Renal pelvis (tissue), 12 donors: ENCODE data around the gene C1orf115. TPM values are rescaled to one million over a fixed set of nuclear protein-coding genes. Genes with fewer than 3 reads are reported as not detected.
"Not testable (repeated sequence)": the region's sequence is repeated elsewhere in the genome, so short reads cannot be mapped to it uniquely, and the experiment has no call there.

Source experiments
- DNase-seq: peaks from one replicate; pipeline ENCODE4 v3.0.0-alpha.2; 2013
- long read RNA-seq, 16 experiments: transcript quantifications; one replicate each; lab custom pipeline, GENCODE V29; 2026
- polyA plus RNA-seq, 3 donors: library from polyadenylated mRNA; unstranded; fragments of 120-200 nt; gene quantifications; one replicate each; pipeline ENCODE4 v1.2.1, GENCODE V29; 2013; ENCODE audit not compliant: insufficient read length in 3 of 3

Gene C1orf115, protein sequence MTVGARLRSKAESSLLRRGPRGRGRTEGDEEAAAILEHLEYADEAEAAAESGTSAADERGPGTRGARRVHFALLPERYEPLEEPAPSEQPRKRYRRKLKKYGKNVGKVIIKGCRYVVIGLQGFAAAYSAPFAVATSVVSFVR
- 10 to 100 TPM; 25.6 to 29.9 (median 28.3) TPM for polyA plus RNA-seq
- long read RNA-seq, donor 1, transcript C1orf115-201 (2 exons, 3,413 nt), result major isoform, 9 of 9 reads
- long read RNA-seq, donor 1, partial matches to known transcripts, result 0 of 9 reads
- long read RNA-seq, donor 1, other reads (novel, unspliced or antisense), result 0 of 9 reads
- long read RNA-seq, donor 2, transcript C1orf115-201 (2 exons, 3,413 nt), result major isoform, 13 of 13 reads
- long read RNA-seq, donor 2, partial matches to known transcripts, result 0 of 13 reads
- long read RNA-seq, donor 2, other reads (novel, unspliced or antisense), result 0 of 13 reads
- long read RNA-seq, donor 3, transcript C1orf115-201 (2 exons, 3,413 nt), result major isoform, 11 of 11 reads
- long read RNA-seq, donor 3, partial matches to known transcripts, result 0 of 11 reads
- long read RNA-seq, donor 3, other reads (novel, unspliced or antisense), result 0 of 11 reads
- long read RNA-seq, donor 4, transcript C1orf115-201 (2 exons, 3,413 nt), result major isoform, 9 of 9 reads
- long read RNA-seq, donor 4, partial matches to known transcripts, result 0 of 9 reads
- long read RNA-seq, donor 4, other reads (novel, unspliced or antisense), result 0 of 9 reads
- long read RNA-seq, donor 5, transcript C1orf115-201 (2 exons, 3,413 nt), result major isoform, 15 of 15 reads
- long read RNA-seq, donor 5, partial matches to known transcripts, result 0 of 15 reads
- long read RNA-seq, donor 5, other reads (novel, unspliced or antisense), result 0 of 15 reads
- long read RNA-seq, donor 6, transcript C1orf115-201 (2 exons, 3,413 nt), result major isoform, 14 of 14 reads
- long read RNA-seq, donor 6, partial matches to known transcripts, result 0 of 14 reads
- long read RNA-seq, donor 6, other reads (novel, unspliced or antisense), result 0 of 14 reads
- long read RNA-seq, donor 7, transcript C1orf115-201 (2 exons, 3,413 nt), result major isoform, 16 of 16 reads
- long read RNA-seq, donor 7, partial matches to known transcripts, result 0 of 16 reads
- long read RNA-seq, donor 7, other reads (novel, unspliced or antisense), result 0 of 16 reads
- long read RNA-seq, donor 8, partial matches to known transcripts, result 0 of 1 reads
- long read RNA-seq, donor 8, other reads (novel, unspliced or antisense), result 0 of 1 reads
- long read RNA-seq, donor 9, transcript C1orf115-201 (2 exons, 3,413 nt), result major isoform, 19 of 19 reads
- long read RNA-seq, donor 9, partial matches to known transcripts, result 0 of 19 reads
- long read RNA-seq, donor 9, other reads (novel, unspliced or antisense), result 0 of 19 reads
- long read RNA-seq, donor 10, transcript C1orf115-201 (2 exons, 3,413 nt), result major isoform, 13 of 13 reads
- long read RNA-seq, donor 10, partial matches to known transcripts, result 0 of 13 reads
- long read RNA-seq, donor 10, other reads (novel, unspliced or antisense), result 0 of 13 reads
- long read RNA-seq, donor 11, transcript C1orf115-201 (2 exons, 3,413 nt), result major isoform, 7 of 16 reads
- long read RNA-seq, donor 11, partial matches to known transcripts, result 9 of 16 reads
- long read RNA-seq, donor 11, other reads (novel, unspliced or antisense), result 0 of 16 reads
- long read RNA-seq, donor 12, transcript C1orf115-201 (2 exons, 3,413 nt), result major isoform, 16 of 16 reads
- long read RNA-seq, donor 12, partial matches to known transcripts, result 0 of 16 reads
- long read RNA-seq, donor 12, other reads (novel, unspliced or antisense), result 0 of 16 reads
- long read RNA-seq, donor 13, transcript C1orf115-201 (2 exons, 3,413 nt), result major isoform, 5 of 5 reads
- long read RNA-seq, donor 13, partial matches to known transcripts, result 0 of 5 reads
- long read RNA-seq, donor 13, other reads (novel, unspliced or antisense), result 0 of 5 reads
- long read RNA-seq, donor 14, result 0 reads
- long read RNA-seq, donor 15, transcript C1orf115-201 (2 exons, 3,413 nt), result major isoform, 27 of 27 reads
- long read RNA-seq, donor 15, partial matches to known transcripts, result 0 of 27 reads
- long read RNA-seq, donor 15, other reads (novel, unspliced or antisense), result 0 of 27 reads
- long read RNA-seq, donor 16, transcript C1orf115-201 (2 exons, 3,413 nt), result major isoform, 20 of 20 reads
- long read RNA-seq, donor 16, partial matches to known transcripts, result 0 of 20 reads
- long read RNA-seq, donor 16, other reads (novel, unspliced or antisense), result 0 of 20 reads

DNA sequence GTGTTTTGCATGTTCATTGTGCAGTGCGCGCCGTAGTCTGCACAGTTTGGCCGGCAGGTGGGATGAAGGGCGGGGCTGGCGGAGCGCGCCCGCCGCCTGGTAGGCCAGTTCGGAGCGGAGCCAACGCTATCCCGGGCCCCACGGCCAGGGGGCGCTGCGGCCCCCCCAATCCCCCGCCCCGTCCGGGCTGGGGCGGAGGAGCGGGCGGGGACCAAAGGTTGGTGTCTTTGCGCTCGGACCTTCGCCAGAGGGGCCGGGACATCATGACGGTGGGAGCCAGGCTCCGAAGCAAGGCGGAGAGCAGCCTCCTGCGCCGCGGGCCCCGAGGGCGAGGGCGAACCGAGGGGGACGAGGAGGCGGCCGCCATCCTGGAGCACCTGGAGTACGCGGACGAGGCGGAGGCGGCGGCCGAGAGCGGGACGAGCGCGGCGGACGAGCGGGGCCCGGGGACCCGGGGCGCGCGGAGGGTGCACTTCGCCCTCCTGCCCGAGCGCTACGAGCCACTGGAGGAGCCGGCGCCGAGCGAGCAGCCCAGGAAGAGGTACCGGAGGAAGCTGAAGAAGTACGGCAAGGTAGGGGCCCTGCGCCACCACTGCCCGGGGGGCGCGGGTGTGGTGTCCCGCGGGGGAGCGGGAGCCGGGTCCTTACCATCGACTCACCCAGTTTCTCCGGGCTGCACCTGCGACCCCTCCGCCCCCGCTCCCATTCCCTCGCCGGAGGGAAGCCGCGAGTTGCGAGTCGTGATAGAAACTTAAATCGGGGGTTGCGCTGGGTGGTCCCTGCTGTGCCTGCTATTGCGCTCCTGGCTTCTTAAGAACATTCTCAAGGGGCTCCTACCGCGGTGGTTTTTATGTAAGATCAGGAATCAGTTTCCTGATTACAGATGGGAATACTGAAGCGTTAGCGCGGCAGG lies at the start of gene C1orf115:
Gene C1orf115 (plus strand): TSS at position 224 of the 913 bp plus-strand sequence. CDS start 40 bp downstream, at position 264.
- DNase-seq, result peak; percentile 78

DNA sequence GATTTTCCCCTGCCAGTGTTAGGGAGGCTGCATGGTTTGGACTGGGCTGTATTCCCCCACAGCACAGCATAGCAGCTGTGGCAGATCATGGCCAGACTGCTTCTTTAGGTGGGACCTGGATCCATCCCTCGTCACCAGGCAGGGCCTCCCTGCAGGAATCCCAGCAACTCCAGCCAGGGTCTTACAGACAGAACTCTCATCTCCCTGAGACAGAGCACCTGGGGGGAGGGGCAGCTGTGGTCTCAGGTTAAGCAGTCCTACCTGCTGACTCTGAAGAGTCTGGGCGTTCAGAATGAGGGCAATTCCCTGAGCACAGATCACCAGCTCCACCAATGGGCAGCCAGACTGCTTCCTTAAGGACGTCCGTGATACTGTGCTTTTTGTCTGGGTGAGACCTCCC lies 47.9 kb upstream of the C1orf115 start:
- no peak for DNase-seq

DNA sequence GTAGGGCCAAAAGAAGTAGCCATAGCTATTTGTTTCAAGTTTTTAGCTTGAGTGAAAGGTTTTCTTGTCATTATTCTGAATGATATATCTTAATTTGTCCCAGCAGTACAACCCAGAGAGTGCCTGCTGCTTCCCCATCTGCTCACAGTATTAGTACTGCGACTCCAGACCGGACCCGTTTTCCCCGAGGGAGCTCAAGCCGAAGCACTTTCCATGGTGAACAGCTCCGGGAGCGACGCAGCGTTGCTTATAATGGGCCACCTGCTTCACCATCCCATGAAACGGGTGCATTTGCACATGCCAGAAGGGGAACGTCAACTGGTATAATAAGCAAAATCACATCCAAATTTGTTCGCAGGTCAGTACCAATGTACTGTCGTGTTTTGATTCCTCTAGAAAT lies 37.2 kb upstream of the C1orf115 start:
- DNase-seq, result no peak

DNA sequence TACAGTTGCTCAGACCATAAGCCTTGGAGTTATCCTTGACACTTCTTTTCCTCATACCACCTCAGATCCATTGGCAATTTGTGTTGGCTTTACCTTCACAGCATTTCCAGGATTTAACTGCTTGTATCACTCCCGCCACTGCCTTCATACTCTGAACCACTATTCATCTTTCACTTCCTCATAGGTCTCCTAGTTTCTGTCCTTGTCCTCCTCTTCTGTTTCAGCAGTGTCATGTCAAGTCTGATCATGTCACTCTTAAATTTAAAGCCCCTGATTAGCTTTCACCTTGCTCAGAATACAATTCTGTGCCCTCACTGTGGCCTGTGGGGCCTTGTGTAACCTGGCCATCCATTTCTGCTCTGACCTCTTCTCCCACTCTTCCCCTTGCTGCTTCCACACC lies 34.7 kb upstream of the C1orf115 start:
- DNase-seq, result no peak

DNA sequence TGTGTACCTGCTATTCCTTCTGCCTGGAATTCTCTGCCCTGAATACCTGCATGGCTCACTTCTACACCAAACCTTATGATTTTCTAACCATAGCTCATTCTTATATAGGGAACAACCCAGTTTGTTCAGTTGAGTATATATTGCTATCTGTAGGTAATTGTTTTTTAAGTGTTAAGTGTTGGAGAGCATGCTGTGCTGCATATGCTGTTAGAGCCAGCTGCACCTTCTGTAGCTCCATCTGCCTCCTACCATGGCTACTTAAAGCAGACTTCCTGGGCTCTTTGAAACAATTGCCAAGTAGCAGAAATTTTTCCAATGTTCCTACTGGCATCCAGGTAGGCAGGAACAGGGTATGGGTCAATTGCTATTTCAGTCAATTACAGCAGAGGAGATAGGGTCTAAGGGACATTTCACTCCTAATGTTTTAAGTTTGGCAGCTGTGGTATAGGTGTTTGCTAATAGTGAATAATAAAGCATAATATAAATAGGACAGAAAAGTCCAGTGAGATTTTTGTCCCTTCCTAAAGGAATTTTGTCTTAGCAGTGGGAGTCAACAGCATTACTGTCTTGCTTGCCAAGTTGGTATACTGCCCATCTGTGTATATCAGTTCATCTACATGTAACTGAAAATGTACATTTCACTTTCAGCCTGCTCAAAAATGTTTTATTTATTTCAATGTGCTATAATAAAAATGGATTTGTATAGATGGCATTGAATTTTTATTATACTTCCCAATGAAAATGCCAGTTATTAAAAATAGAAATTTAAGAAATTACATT lies 34.0 kb upstream of the C1orf115 start:
- no peak for DNase-seq

DNA sequence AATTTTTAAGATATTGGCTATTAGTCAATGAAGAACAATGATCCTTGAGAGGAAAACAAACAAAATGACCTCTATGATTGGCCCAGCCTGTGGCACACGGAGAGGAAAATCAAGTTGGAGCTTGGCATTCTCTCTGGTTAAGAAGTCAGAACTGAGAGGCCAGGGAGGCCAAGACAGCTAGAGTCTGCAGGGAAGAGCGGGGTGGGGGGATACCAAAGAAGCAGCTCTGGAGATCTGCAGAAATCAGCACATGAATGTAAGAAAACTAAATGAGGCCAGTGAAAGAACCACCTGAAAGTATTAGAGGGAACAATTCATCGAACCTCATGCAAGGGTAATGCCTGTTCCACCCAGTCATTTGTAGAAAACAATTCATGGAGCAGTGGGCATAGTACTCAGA lies 23.8 kb upstream of the C1orf115 start:
- DNase-seq, result no peak

DNA sequence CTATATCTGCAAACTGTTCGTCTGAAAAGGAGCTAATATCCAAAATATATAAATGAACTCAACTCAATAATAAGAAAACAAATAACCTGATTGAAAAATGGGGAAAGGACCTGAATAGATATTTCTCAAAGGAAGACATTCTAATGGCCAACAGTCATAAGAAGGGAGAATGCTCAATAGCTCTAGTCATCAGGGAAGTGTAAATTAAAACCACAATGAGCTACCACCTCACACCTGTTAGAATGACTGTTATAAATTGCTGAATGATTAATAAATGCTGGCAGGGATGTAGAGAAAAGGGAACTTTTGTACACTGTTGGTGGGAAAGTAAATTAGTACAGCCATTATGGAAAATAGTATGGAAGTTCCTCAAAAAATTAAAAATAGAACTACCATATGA lies 21.2 kb upstream of the C1orf115 start:
- no peak for DNase-seq

DNA sequence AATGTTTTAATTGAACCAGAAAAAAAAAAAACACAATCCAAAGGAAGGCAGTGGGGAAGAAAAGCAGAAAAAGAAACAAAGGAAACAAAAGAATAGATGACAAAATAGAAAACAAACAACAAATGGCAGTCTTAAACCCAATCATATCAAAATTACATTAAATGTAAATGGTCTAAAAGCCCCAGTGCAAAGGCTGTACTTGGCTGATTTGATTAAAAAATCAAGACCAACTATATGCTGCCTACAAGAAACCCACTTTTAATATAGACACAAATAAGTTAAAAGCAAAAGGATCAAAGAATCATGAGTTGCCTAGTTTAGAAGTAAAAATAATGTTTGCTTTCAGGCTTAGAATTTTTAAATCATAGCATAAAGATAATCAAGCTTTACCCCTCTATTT lies 19.8 kb upstream of the C1orf115 start:
- DNase-seq, result no peak

DNA sequence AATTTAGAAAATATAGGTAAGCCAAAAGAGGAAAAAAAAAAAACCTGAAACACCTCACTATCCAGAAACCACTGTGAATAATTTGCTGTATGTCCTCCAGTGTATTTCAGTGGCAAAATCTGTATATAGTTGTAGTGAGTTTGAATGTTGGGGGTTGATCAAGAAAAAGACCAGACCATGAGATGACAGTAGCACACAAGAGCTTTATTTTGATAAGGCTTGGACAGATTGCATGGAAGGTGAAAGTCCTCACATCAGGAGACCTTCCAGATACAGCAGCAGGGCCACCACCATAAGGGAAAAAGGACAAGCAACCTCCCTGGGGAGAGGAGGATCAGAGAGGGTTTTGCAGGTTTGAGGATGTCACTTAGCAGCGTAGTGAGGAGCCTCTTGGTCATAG lies 16.2 kb upstream of the C1orf115 start:
- DNase-seq, result no peak

DNA sequence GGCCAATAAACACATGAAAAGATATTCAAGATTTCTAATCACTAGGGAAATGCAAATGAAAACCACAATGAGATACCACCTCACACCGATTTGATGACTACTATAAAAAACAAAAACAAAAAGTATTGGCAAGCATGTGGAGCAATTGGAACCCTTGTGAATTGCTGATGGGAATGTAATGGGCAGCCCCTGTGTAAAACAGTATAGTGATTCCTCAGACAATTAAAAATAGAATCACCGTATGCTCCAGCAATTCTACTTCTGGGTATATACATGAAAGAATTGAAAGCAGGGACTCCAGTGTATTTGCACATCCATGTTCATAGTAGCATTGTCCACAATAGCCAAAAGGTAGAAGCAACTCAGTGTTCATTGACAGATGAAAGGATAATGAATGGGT lies 12.9 kb upstream of the C1orf115 start:
- no peak for DNase-seq

DNA sequence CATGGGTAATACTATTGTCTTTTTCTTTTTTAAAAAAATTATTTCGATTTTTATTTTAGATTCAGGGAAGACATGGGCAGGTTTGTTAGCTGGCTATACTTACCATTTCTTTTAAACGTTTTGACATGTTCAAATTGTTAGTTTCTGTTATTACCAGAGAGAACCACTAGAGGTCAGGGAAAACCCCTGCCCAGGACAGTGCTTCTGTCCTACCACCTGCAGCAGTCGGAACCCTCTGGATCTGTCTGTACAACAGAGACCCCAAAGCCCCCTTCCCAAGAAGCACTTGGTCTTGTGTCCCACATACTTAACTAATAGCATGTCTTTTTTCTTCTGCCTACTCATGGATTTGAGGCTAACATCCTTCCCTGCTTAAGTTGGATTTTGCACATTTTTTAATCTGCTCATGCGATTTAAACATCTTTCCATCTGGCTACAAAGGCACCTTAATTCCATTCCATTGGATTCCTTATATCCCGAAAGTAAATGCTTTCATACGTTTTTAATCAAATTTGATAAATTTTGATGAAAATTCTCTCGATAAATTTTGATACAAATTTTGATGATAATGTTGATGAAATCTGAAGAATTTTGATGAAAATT lies 10.0 kb upstream of the C1orf115 start:
- peak; percentile 26 for DNase-seq

DNA sequence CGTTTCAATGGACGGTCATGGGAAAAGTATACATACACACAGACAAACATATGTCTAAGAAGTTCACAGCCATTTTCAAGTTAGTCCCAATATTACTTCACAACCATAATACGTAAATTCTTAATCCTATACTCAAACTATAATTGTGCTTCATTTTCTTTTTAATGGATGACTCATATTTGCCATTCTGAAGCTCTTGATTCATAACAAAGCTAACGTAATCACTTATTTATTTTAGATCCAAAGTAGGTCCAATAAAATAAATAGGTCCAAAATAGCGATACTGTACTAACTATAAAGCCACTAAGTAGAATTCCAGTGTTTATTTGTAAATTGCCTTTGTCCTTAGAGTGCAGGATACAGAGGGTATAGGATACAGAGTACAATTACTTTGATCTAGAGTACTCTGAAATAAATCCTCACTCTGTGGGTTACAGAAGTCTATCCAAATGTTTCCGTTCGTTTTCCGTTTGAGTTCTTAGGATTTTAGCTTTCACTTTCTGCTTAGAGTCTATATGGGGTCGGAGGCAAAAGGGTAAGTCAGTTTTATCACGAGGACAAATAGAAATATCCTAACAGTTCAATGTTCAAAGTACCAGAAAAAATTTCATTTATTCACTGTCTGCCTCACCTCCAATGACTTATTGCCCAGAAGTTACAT lies 8.8 kb upstream of the C1orf115 start:
- DNase-seq, result no peak

DNA sequence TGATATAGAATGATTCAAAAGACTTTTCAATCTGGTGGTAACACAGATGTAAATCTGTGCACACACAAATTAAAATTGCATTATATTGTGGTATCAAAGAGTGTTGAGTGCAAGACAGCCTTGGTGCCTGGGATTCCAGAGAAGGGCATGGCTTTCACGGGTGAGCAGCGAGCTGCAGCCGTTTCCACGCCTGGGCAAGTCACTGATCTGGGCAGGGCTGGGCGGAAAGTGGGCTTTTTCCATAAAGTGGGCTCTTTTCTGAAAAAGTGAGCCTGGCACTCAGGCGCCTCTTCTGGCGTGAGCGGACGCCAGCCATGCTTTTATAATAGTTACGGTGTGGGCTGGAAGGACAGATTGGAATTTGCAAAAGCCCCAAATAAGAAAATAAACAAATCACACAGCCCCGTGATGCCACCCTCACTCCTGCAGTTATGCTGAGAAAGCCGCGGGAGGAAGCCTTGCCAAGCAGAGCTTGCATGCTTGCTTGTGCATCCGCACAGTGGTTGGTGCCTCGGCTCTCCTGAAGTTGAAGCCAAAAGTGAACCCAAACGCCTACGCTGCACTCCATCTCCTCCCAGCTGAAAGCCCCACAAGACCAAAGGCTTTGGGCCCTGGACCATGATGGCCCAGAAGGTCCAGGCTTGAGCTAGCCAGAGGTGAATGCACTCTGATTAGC lies 7.1 kb upstream of the C1orf115 start:
- DNase-seq, result no peak

DNA sequence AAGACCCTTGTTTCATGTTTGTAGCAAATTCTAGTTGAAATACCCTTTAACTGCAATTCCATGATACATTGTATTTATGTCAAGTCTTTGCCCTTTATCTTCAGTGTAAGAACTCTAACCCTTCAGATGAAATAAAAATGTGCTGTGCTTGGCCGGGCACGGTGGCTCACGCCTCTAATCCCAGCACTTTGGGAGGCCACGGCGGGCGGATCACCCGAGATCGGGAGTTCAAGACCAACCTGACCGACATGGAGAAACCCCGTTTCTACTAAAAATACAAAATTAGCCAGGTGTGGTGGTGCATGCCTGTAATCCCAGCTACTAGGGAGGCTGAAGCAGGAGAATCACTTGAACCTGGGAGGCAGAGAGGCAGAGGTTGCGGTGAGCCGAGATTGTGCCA lies 6.4 kb upstream of the C1orf115 start:
- DNase-seq, result not testable (repeated sequence)

DNA sequence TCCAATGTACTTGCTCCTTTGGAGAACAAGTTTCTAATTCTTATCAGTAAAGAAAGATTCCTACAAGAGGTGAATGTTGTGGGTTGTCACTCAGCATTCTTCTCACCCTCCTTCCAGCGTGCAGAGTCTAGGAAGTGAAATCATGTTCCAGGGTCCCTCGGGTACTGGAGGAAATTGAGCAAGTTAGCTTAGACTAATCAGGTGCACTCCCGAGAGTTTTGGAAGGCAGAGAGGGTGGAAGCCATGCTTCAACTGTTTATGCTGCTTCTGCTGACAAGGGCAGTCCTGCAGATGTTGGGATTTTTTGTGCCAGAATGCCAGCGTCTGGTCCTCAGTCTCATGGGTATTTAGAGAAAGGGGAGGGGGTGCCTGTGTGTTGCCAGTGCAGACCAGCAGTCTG lies 5.3 kb upstream of the C1orf115 start:
- DNase-seq, result no peak

DNA sequence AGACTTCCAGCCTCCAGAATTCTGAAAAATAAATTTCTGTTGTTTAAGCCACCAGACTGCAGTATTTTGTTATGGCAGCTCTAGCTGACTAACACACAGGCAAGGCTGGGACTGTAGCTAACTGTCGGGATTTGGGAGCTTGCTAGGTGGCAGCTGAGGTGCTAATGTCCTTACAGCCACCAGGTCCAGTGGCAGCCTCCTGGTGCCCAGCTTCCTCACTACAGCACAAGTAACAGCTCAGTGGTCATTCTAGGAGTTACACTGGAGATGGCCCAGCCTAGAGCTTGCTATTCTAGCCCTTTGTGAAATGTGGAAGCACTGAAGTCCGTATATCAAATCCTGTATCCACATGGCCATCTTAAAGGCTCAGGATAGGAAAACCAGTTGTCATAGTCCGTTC lies 4.3 kb upstream of the C1orf115 start:
- DNase-seq, result no peak
